Spleen (tissue), 11 donors: ENCODE results near the gene DHX57. TPM values are rescaled to one million over a fixed set of nuclear protein-coding genes. Genes with fewer than 3 reads are reported as not detected.

Experiments
- DNase-seq: peaks from one replicate; pipeline ENCODE4 v3.0.0-alpha.2; 2020
- H3K27ac ChIP-seq, 8 donors: fragments of 200-600 bp; sonication (generic) in 7 of 8; 1 replicate in 4 of 8; 2 replicates in 4 of 8; pipeline versions ENCODE4 v1.5.0 to v1.8.0; 2016 to 2021; ENCODE audit warnings: inconsistent platforms in 4 of 8, mild to moderate bottlenecking in 4 of 8, moderate library complexity in 1 of 8
- H3K27me3 ChIP-seq, 7 donors: fragments of 200-600 bp; sonication (generic) in 6 of 7; replicated peaks in 1 of 7; 1 replicate in 4 of 7; 2 replicates in 3 of 7; pipeline versions ENCODE4 v1.5.0 to v1.8.0; 2016 to 2021; ENCODE audit warnings: inconsistent platforms in 3 of 7, mild to moderate bottlenecking in 1 of 7
- H3K36me3 ChIP-seq, 6 donors: fragments of 200-600 bp; sonication (generic) in 5 of 6; 1 replicate in 4 of 6; 2 replicates in 2 of 6; pipeline versions ENCODE4 v1.5.0 to v1.8.0; 2016 to 2021; ENCODE audit warnings: inconsistent platforms in 2 of 6
- H3K4me1 ChIP-seq, 6 donors: fragments of 200-600 bp; sonication (generic) in 5 of 6; 1 replicate in 3 of 6; 2 replicates in 3 of 6; pipeline versions ENCODE4 v1.5.0 to v1.8.0; 2016 to 2021; ENCODE audit warnings: inconsistent platforms in 3 of 6
- H3K4me3 ChIP-seq, 8 donors: fragments of 200-600 bp; sonication (generic) in 7 of 8; 1 replicate in 4 of 8; 2 replicates in 4 of 8; pipeline versions ENCODE4 v1.5.0 to v1.8.0; 2016 to 2021; ENCODE audit warnings: inconsistent platforms in 4 of 8, mild to moderate bottlenecking in 4 of 8, moderate library complexity in 2 of 8
- H3K9me3 ChIP-seq, 8 donors: fragments of 200-600 bp; sonication (generic) in 7 of 8; 1 replicate in 4 of 8; 2 replicates in 4 of 8; pipeline versions ENCODE4 v1.5.0 to v1.8.0; 2016 to 2021; ENCODE audit warnings: inconsistent platforms in 4 of 8
- CTCF ChIP-seq, 11 experiments: fragments of 200-600 bp in 7 of 11; fragments of 450-650 bp in 4 of 11; sonication (generic) in 4 of 11; IDR thresholded peaks in 8 of 11; conservative IDR thresholded peaks in 3 of 11; 1 replicate in 7 of 11; 2 replicates in 4 of 11; pipeline versions ENCODE4 v1.4.0 to v1.8.0; 2016 to 2021; ENCODE audit warnings: antibody characterized with exemption in 11 of 11, inconsistent platforms in 4 of 11, mild to moderate bottlenecking in 1 of 11
- POLR2A ChIP-seq, 3 donors: fragments of 450-650 bp; IDR thresholded peaks; one replicate each; pipeline ENCODE4 v1.5.1; 2017; ENCODE audit warnings: antibody characterized with exemption in 3 of 3, mild to moderate bottlenecking in 1 of 3
- POLR2AphosphoS5 ChIP-seq, 3 donors: sonication (generic); formaldehyde crosslinking; IDR thresholded peaks; one replicate each; pipeline ENCODE4 v1.5.1; 2017; ENCODE audit warnings: antibody characterized with exemption in 3 of 3
- WGBS, 5 donors: extraction: QIAGEN DNeasy Blood & Tissue Kit in 3 of 5; methylation state at CpG; one replicate each; pipeline versions ENCODE4 v1.1.5 to v1.1.7; 2013 to 2018; 5-methylcytosine and 5-hydroxymethylcytosine counted together
- intact Hi-C: fragments of 100-400 bp; cut with DNase I; formaldehyde crosslinking; loops from one replicate; pipeline ENCODE4 v1.15.0; 2023; ENCODE audit warnings: low total_unique reads
- polyA plus RNA-seq, 3 donors: library from polyadenylated mRNA; stranded (reverse); fragments of 200-250 nt; gene quantifications; one replicate each; pipeline ENCODE4 v1.2.1, GENCODE V29; 2013
- total RNA-seq, 7 donors: library from RNA; depleted of rRNA in 3 of 7; stranded (reverse); fragments of >200 nt in 3 of 7; fragmentation: NEBNext Ultra II Directional in 4 of 7; extraction: Animal tissue kit (Norgen Biotek cat#: 25700) in 4 of 7; gene quantifications; one replicate each; pipeline versions ENCODE4 v1.1.0 to v1.2.1, GENCODE V29; 2016 to 2021
- donor health status: healthy with polysubstance abuse.
- donor health status: DM: no; HTN: no; CAD: no; lungs with moderate emphysema.
- donor health status: DM: no; HTN: no; CAD: no.
- donor health status: Bipolar disorder and iron deficiency.
- donor health status: healthy.
- donor health status: DM: no; HTN: no; CAD: no.
- donor health status: DM: yes; HTN: yes; CAD: no.

The DHX57 gene
- total and polyA plus RNA-seq, 10 donors: 6.5 to 24.0 (median 14.8) TPM

GRCh38 chr2:38754506-38754905 is 121.2 kb downstream of the DHX57 start:
- Histone ChIP-seq H3K27ac (peak overlapping the region in 6 of 8 donors; percentile 0 to 65 (median 38)), H3K27me3 (no peaks in the 10 kb centered on the region), H3K4me1 (peaks cover 3 to 36% (median 26%) of the 10 kb centered on the region in 6 donors), H3K36me3 (peaks cover 0 to 4% (median 0%) of the 10 kb centered on the region in 6 donors), H3K9me3 (no peaks in the 10 kb centered on the region), H3K4me3 (peak overlapping the region in 6 of 8 donors; percentile 0 to 45 (median 24))
- 11 to 21% (median 15%) methylated on average over 3 of the region's 3 CpGs for WGBS, 5 donors
- DNase-seq: no peak
- TF ChIP-seq POLR2A (IDR thresholded peaks at IDR 0.05) (no peak), POLR2AphosphoS5 (IDR thresholded peaks at IDR 0.05) (no peak), CTCF (IDR thresholded peaks at IDR 0.05 in 8 of 11, conservative IDR thresholded peaks at IDR 0.05 in 3 of 11) (no peak)
- intact Hi-C loops: no loop called here

- Histone ChIP-seq H3K27ac (peak overlapping the region in 5 of 8 donors; percentile 0 to 65 (median 26)), H3K9me3 (no peaks in the 10 kb centered on the region), H3K27me3 (no peaks in the 10 kb centered on the region), H3K4me1 (peaks cover 8 to 41% (median 31%) of the 10 kb centered on the region in 6 donors), H3K36me3 (peaks cover 0 to 8% (median 2%) of the 10 kb centered on the region in 6 donors), H3K4me3 (peak overlapping the region in 4 of 8 donors; percentile 0 to 45 (median 16))
- DNase-seq: no peak
- intact Hi-C loops: no loop called here
- no peak for TF ChIP-seq POLR2AphosphoS5 (IDR thresholded peaks at IDR 0.05)
- TF ChIP-seq POLR2A (IDR thresholded peaks at IDR 0.05): no peak
- TF ChIP-seq CTCF (IDR thresholded peaks at IDR 0.05 in 8 of 11, conservative IDR thresholded peaks at IDR 0.05 in 3 of 11): no peak
These were observed 121.7 kb downstream of the DHX57 start for GRCh38 chr2:38754049-38754448.

- no peak for DNase-seq
- Histone ChIP-seq H3K4me3 (peak overlapping the region; percentile 10 to 94 (median 83)), H3K4me1 (peaks cover 29 to 63% (median 53%) of the 10 kb centered on the region in 6 donors), H3K27me3 (no peaks in the 10 kb centered on the region), H3K36me3 (peaks cover 10 to 31% (median 24%) of the 10 kb centered on the region in 6 donors), H3K27ac (peak overlapping the region; percentile 97 to 100 (median 99)), H3K9me3 (no peaks in the 10 kb centered on the region)
- TF ChIP-seq POLR2A (IDR thresholded peaks at IDR 0.05) (no peak), POLR2AphosphoS5 (IDR thresholded peaks at IDR 0.05) (no peak), CTCF (IDR thresholded peaks at IDR 0.05 in 8 of 11, conservative IDR thresholded peaks at IDR 0.05 in 3 of 11) (no peak)
- WGBS, 5 donors: 30 to 38% (median 33%) methylated on average over 18 of the region's 18 CpGs
- intact Hi-C loops: no loop called here
These were observed 123.9 kb downstream of the DHX57 start for GRCh38 chr2:38751596-38752410.

- peaks cover 33 to 71% (median 61%) of the 10 kb centered on the region in 6 donors for H3K4me1 ChIP-seq
- 0 to 1% (median 0%) methylated on average over 51 to 68 of the region's 68 CpGs for WGBS, 5 donors
These were observed 124.7 kb downstream of the DHX57 start, which contains the start of gene SRSF7 for GRCh38 chr2:38750891-38751595. Gene SRSF7 (minus strand): TSS chr2:38751361. CDS start chr2:38751256, 105 bp downstream.

More at GRCh38 chr2:38750891-38751595, 124.7 kb downstream of the DHX57 start, which contains the start of gene SRSF7:
- H3K4me3 ChIP-seq: peak within 1 kb of the TSS; percentile 68 to 94 (median 88)
- H3K27me3 ChIP-seq: no peaks in the 10 kb centered on the region
- peaks cover 10 to 38% (median 32%) of the 10 kb centered on the region in 6 donors for H3K36me3 ChIP-seq
- TF ChIP-seq POLR2AphosphoS5 (IDR thresholded peaks at IDR 0.05) (peak; percentile 100), POLR2A (IDR thresholded peaks at IDR 0.05) (peak; percentile 99 to 100 (median 100)), CTCF (IDR thresholded peaks at IDR 0.05 in 8 of 11, conservative IDR thresholded peaks at IDR 0.05 in 3 of 11) (peak in 3 of 11 experiments; percentile 8 to 35 (median 23))
- peak; percentile 99 for DNase-seq
- H3K27ac ChIP-seq: peak within 1 kb of the TSS; percentile 97 to 100 (median 99)
- intact Hi-C loops: no loop called here
- H3K9me3 ChIP-seq: no peaks in the 10 kb centered on the region
